GM10248 (cell line): ENCODE data around the gene VSIG10.

Source experiments
- CTCF ChIA-PET: fragments of 300-600 bp; sonication (Branson Sonifier 250); formaldehyde crosslinking; extraction: SDS; loops from one replicate; lab custom pipeline; 2021; ENCODE audit warnings: antibody characterized with exemption; lab: Yijun Ruan, JAX
- POLR2A ChIA-PET: fragments of 350-650 bp; sonication (Branson Sonifier 250); formaldehyde crosslinking; extraction: SDS; loops from one replicate; lab custom pipeline; 2020; ENCODE audit warnings: antibody characterized with exemption; lab: Yijun Ruan, JAX
- DNase-seq: peaks from one replicate; pipeline ENCODE4 v3.0.0; 2012; ENCODE audit errors: extremely low spot score
- TF ChIP-seq, protein P1 (sequence below): IDR thresholded peaks from 2 replicates; pipeline ENCODE4 v1.5.1; 2012; ENCODE audit warnings: mild to moderate bottlenecking, low read depth; ENCODE audit errors: extremely low read depth, missing control alignments, control extremely low read depth

Gene VSIG10

GRCh38 chr12:118044075-118044474 is 59.7 kb downstream of the VSIG10 start:
- no peak for DNase-seq
- CTCF ChIA-PET, result interaction anchor here (1.0 to 5.1 kb wide), 3 partner anchors 9 to 20 kb away, joined by 3 to 42 read pairs (median 3); no protein-coding TSS in a partner anchor
- TF ChIP-seq, protein P1, sequence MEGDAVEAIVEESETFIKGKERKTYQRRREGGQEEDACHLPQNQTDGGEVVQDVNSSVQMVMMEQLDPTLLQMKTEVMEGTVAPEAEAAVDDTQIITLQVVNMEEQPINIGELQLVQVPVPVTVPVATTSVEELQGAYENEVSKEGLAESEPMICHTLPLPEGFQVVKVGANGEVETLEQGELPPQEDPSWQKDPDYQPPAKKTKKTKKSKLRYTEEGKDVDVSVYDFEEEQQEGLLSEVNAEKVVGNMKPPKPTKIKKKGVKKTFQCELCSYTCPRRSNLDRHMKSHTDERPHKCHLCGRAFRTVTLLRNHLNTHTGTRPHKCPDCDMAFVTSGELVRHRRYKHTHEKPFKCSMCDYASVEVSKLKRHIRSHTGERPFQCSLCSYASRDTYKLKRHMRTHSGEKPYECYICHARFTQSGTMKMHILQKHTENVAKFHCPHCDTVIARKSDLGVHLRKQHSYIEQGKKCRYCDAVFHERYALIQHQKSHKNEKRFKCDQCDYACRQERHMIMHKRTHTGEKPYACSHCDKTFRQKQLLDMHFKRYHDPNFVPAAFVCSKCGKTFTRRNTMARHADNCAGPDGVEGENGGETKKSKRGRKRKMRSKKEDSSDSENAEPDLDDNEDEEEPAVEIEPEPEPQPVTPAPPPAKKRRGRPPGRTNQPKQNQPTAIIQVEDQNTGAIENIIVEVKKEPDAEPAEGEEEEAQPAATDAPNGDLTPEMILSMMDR, result no peak
- POLR2A ChIA-PET, result no interaction called here

DNA sequence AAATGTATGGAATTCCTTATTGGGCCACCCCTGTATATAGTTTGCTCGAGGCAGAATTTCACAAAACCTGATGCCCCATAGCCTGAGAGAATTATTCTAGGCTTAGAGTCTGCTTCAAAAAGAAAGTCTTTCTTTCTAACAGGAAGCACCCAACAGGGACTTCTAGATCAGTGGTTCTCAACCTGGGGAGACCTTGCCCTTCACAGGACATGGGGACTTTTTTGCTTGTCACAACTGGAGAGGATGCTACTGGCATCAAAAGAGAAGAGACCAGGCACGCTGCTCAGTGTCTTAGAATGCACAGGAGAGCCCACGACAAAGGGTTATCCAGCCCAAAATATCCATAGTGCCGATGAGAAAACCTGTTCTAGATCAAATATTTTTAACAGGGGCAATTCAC is 61.7 kb downstream of the VSIG10 start:
- POLR2A ChIA-PET, result no interaction called here

DNA sequence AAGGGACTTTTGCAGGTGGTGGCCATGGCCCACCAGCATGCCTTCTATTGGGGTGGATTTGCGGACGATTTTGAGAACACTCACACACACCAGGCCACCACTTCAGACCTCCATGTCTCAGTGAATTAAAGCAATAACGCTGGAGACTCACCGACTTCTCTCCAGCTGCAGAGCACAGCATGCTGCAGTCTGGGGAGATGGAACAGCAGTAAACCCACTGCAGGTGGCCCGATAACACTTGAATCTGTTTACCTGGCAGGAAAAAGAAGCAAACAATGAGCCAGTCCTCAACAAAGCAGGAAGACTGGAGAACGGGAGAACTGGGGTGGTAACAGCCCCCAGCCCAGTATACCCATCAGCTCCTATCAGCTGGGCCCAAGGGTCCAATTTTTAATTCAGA is 65.7 kb downstream of the VSIG10 start:
- TF ChIP-seq, protein P1, result no peak
- no peak for DNase-seq
- ChIA-PET POLR2A (interaction anchor here (0.6 kb wide), 1 partner anchor 108 kb away, joined by 6 read pairs; no protein-coding TSS in a partner anchor), CTCF (no interaction called here)

More for the DNA sequence above, 61.7 kb downstream of the VSIG10 start:
- DNase-seq, result no peak
- CTCF ChIA-PET, result interaction anchor here (1.4 to 5.1 kb wide), 2 partner anchors 14 kb away, joined by 3 to 42 read pairs; no protein-coding TSS in a partner anchor
- TF ChIP-seq, protein P1, result no peak

- ChIA-PET POLR2A (no interaction called here), CTCF (interaction anchor here (0.7 to 3.2 kb wide), 4 partner anchors 14 to 161 kb away, joined by 3 to 18 read pairs (median 8); no protein-coding TSS in a partner anchor)
- TF ChIP-seq, protein P1, result no peak
- DNase-seq, result no peak
These were observed 67.0 kb downstream of the VSIG10 start for GRCh38 chr12:118036672-118037411.

- DNase-seq, result peak; percentile 67
- POLR2A ChIA-PET, result no interaction called here
These were observed 68.4 kb downstream of the VSIG10 start for GRCh38 chr12:118035190-118036041.

More at GRCh38 chr12:118035190-118036041, 68.4 kb downstream of the VSIG10 start:
- CTCF ChIA-PET, result interaction anchor here (0.9 to 3.2 kb wide), 8 partner anchors 9 to 341 kb away, joined by 3 to 18 read pairs (median 5); partner anchors contain the start of gene SUDS3
- TF ChIP-seq, protein P1, result no peak
